ENCODE data around the gene DHX38.

DNA sequence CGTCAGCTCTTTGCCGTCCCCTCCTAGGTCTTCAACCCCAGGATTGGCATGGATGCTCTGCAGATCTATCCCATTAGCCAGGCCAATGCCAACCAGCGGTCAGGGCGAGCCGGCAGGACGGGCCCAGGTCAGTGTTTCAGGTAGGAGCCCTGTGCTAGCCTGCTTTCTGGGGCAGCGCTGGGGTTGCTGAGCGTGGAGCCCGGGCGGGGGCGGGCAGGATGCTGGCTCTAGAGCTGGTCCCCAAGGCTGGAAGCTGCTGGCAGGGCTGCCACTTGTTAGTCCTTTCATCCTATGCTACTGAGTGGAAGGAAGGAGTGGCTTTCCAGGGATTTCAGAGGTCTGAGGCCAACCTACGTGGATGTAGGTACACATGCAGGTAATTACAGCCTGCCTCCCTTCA lies 12.3 kb downstream of the DHX38 start:
- TF ChIP-seq ARNT (IDR thresholded peaks at IDR 0.05): no peak
- TF ChIP-seq CTBP1 (IDR thresholded peaks at IDR 0.05; ENCODE audit: borderline replicate concordance): no peak
- TF ChIP-seq SP1 (IDR thresholded peaks at IDR 0.05): no peak
- TF ChIP-seq SUZ12 (IDR thresholded peaks at IDR 0.05): no peak
- no peak for TF ChIP-seq HDGF (IDR thresholded peaks at IDR 0.05; ENCODE audit: borderline replicate concordance)
- no peak for TF ChIP-seq LEF1 (IDR thresholded peaks at IDR 0.05; ENCODE audit: borderline replicate concordance)
- TF ChIP-seq ZNF384 (IDR thresholded peaks at IDR 0.05): no peak
- TF ChIP-seq BHLHE40 (IDR thresholded peaks at IDR 0.05; ENCODE audit: borderline replicate concordance): no peak
- TF ChIP-seq, protein P1, sequence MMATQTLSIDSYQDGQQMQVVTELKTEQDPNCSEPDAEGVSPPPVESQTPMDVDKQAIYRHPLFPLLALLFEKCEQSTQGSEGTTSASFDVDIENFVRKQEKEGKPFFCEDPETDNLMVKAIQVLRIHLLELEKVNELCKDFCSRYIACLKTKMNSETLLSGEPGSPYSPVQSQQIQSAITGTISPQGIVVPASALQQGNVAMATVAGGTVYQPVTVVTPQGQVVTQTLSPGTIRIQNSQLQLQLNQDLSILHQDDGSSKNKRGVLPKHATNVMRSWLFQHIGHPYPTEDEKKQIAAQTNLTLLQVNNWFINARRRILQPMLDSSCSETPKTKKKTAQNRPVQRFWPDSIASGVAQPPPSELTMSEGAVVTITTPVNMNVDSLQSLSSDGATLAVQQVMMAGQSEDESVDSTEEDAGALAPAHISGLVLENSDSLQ (IDR thresholded peaks at IDR 0.05): no peak
- TF ChIP-seq FOXM1 (IDR thresholded peaks at IDR 0.05; ENCODE audit: borderline replicate concordance): no peak
- no peak for TF ChIP-seq FOXK2 (IDR thresholded peaks at IDR 0.05)
- no peak for TF ChIP-seq NFRKB (IDR thresholded peaks at IDR 0.05)
